22Rv1 (cell line): Measurements from ENCODE around the gene NLGN2.

ENCODE experiments used
- CTCF ChIP-seq: fragments of 450-650 bp; IDR thresholded peaks from 2 replicates; pipeline ENCODE4 v1.5.1; 2017; ENCODE audit warnings: mild to moderate bottlenecking
- ZFX ChIP-seq: fragments of 450-650 bp; IDR thresholded peaks from 2 replicates; pipeline ENCODE4 v1.6.1; 2017; ENCODE audit warnings: antibody characterized with exemption, borderline replicate concordance

GRCh38 chr17:7415784-7416183 lies 8.1 kb downstream of the NLGN2 start:
- TF ChIP-seq CTCF, result no peak
- TF ChIP-seq ZFX, result no peak
